ENCODE measurements around the gene SLC31A1.

SLC31A1 gene

GRCh38 chr9:113309204-113309813 is 88.0 kb downstream of the SLC31A1 start:
- DNase-seq: peak; percentile 19

GRCh38 chr9:113310538-113310937 is 89.2 kb downstream of the SLC31A1 start:
- no peak for DNase-seq

- DNase-seq: no peak
Measured at GRCh38 chr9:113311961-113312360, 90.6 kb downstream of the SLC31A1 start.

- DNase-seq: no peak
Measured at GRCh38 chr9:113313261-113313660, 91.9 kb downstream of the SLC31A1 start.

Data from stimulated activated CD4-positive, alpha-beta T cell treated with anti-CD3 and anti-CD28 coated beads, Interleukin-1b, Interleukin-23, amount 100 ng/mL, for 48 hours (primary cell).